HG02981 (cell line): Measurements from ENCODE around the gene EGR4.

Source experiments
- ATAC-seq: cut with Tn5 transposase; IDR thresholded peaks from one replicate; pipeline ENCODE4 v1.9.1; 2021; ENCODE audit warnings: mild to moderate bottlenecking, moderate library complexity; ENCODE audit not compliant: unreplicated experiment

Gene EGR4

GRCh38 chr2:73250872-73251846, 42.2 kb downstream of the EGR4 start:
- no peak for ATAC-seq

GRCh38 chr2:73249636-73250035, 43.7 kb downstream of the EGR4 start:
- no peak for ATAC-seq

- ATAC-seq = no peak
These were observed 46.5 kb downstream of the EGR4 start for GRCh38 chr2:73246850-73247249.

- no peak for ATAC-seq
These were observed 48.8 kb downstream of the EGR4 start for GRCh38 chr2:73244580-73244979.

- ATAC-seq = no peak
These were observed 49.3 kb downstream of the EGR4 start for GRCh38 chr2:73243884-73244570.
